ENCODE measurements around the gene FGA.

DNA sequence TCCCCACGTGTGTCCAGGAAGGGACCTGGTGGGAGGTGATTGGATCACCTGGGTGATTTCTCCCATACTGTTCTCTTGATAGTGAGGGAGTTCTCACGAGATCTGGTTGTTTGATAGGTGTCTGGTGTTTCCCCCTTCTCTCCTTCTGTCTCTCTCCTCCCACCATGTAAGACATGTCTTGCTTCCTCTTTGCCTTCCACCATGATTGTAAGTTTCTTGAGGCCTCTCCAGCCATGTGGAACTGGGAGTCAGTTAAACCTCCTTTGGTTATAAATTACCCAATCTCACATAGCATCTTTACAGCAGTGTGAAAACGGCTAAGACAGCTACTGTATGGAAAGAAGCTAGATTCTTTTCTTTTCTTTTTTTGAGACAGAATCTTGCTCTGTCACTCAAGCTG, 43.5 kb upstream of the FGA start:
- TF ChIP-seq, protein P1, sequence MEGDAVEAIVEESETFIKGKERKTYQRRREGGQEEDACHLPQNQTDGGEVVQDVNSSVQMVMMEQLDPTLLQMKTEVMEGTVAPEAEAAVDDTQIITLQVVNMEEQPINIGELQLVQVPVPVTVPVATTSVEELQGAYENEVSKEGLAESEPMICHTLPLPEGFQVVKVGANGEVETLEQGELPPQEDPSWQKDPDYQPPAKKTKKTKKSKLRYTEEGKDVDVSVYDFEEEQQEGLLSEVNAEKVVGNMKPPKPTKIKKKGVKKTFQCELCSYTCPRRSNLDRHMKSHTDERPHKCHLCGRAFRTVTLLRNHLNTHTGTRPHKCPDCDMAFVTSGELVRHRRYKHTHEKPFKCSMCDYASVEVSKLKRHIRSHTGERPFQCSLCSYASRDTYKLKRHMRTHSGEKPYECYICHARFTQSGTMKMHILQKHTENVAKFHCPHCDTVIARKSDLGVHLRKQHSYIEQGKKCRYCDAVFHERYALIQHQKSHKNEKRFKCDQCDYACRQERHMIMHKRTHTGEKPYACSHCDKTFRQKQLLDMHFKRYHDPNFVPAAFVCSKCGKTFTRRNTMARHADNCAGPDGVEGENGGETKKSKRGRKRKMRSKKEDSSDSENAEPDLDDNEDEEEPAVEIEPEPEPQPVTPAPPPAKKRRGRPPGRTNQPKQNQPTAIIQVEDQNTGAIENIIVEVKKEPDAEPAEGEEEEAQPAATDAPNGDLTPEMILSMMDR (IDR thresholded peaks at IDR 0.05) = no peak
- TF ChIP-seq POLR2AphosphoS5 (IDR thresholded peaks at IDR 0.05) (no peak), POLR2A (IDR thresholded peaks at IDR 0.05) (no peak)
